GM19238 (cell line): ENCODE results near the gene NBEA.

Source experiments
- DNase-seq: peaks from one replicate; pipeline ENCODE4 v3.0.0; 2011; ENCODE audit warnings: low spot score; ENCODE audit not compliant: insufficient read length

Gene NBEA

DNA sequence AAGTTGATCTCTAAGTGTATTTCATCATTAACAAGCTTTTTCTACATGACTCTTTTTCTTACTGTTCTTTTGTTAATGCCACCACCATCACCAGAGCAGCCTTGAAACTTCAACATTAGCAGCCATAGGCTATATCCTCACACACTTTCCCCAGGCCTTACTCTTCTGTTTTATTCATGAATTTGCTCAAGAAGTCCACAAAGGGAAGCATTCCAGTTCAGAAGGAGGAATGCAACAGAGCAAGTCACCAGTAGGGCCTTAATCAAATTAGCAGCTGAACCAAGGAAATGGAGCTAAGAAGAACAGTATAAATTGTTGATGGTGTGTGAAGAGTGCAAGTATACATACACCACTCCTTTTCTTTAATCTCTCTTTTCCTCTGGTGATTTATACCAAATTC, 223.1 kb downstream of the NBEA start:
- no peak for DNase-seq

DNA sequence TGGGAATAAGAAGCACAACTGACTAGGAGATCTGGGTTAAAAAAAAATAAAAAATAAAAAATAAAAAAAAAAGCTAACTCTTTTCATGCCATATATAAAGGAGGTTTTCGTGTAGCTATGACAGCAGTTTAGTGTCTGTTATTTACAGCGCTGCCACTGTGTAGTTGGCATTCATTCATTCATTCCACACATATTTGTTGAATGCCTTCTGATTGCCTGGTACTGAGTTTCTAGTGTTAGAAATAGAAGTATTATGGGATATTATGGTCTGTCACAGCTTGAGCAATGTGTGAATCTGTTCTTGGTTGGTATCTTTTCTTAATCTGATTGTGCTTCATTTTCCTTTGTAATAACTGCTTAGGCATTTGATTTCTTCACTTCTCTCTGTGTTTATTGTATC, 237.4 kb downstream of the NBEA start:
- no peak for DNase-seq

DNA sequence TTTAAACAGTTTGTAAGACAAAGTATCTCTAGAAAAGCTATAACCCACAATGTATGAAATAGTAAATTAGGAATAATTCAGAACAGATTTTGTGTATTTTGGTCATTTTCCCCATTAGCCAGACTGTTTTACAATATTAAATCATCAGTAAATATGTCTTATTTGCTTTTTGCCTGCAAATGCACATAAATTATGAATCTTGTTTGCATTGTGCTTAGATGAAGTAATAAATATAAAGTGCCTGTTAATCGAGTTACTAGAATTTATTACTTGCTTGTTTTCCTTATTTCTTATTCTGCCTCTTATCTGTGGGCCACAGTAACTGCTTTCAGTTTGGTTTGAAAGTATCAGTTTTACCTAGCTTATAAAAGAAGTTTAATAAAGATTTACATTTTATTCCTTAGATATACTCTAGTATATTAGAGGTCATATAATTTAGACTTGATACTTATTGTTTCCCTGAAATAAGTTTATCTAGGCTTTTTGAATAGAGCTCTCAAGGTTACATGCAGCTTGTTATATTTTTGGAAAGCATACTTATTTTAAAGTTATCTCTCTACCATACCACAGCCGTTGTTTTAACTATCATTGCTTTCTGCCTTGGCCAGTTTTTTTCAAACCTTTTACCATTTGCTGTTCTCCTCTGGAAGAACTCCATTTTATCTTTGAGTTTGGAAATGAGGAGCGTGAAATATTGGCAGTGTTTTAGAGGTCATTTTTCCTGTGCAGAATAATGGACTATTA, 238.0 kb downstream of the NBEA start:
- no peak for DNase-seq

DNA sequence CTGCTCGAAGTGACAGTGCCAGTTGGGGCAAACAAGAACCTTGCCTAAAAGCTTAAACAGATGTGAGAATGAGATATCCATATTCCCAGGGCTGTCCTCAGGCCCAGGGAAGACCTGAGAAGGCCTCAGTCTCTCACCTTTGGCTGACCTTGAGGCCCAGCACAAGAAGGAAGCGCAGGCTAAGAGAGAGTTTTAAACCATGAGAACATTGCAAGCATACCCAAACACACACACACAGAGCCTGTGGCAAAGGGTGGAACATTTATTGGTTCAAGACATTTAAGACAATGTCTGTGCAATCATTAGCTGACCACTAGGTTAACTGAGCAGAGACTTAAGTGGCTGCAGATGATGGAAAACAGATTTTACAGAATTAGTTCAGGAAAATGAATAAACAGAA, 248.2 kb downstream of the NBEA start:
- DNase-seq: no peak

DNA sequence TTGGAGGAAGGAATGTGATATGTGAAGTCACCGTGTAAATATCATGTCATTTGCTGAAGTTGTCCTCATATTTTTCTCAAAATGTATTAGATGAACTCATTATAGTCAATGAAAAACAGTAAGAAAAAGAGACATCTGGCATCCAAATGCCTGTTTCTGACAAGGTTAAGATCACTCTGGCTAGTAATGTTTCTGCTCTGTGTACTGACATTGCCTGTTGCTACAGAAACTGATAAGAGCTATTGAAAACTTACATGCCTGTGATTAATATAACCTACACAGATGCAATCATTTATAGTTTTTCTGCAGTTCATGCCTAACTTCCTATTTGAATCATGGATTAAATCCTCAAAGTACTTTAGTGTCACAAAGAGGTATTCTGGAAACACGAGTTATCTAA, 249.8 kb downstream of the NBEA start:
- DNase-seq: no peak

DNA sequence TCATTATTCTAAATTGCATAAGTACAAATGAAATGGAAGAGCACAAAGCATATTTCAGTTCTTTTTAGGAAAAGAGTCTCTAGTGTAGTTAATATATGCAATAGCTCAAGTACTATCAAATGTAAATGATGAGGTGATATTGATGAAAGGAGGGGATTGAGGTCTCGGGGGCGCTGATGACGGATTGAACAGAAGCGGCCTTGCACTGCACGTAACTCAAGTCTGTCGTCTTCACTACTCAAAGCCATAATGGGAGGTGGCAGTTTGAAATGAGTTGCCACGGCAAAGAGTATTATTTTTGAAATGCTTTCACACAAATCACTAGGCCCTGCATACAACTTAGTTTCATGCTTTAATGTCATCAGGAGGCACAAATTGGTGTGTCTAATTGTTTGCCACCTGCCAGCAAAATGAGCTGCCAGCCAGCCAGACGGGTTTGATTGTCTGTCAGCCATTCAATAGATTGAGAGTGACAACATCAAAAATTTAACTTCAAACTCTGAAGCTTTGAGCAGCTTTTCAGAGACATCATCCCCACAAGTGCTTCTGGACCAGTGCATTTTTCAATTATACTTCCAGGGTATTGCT, 256.6 kb downstream of the NBEA start:
- DNase-seq: no peak

DNA sequence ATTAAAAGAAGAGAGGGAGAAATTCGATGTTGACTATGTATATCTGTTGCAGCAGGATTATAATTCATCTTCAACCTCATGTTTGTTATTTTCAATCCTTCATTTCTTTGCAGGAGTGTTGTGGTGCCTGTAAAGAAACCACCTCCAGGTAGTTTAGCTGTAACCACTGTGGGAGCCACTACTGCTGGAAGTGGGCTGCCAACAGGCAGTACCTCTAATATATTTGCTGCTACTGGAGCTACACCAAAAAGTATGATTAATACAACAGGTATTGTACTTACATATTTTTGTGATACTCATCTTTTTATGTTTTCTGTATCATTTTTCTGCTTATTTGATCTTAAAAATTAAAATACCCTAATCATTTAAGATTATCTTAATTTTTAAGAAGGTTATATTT, 266.5 kb downstream of the NBEA start:
- DNase-seq: no peak

DNA sequence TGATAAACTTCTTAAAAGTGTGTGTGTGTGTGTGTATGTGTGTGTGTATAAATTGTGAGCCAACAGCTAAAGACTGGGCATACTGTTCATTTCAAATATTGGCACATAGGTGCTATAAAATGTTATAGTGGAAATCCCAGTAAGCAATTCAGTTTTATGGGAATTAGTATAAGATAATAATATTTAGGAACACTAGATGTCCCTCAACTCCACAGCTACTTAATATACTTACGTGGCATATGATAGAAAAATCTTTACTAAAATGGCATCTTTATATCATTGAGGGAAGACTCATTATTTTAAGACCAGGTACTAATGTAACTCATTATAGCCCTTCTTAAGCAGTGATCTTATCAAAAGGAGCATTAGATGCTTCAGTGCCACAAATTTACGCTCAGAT, 268.2 kb downstream of the NBEA start:
- DNase-seq: no peak

DNA sequence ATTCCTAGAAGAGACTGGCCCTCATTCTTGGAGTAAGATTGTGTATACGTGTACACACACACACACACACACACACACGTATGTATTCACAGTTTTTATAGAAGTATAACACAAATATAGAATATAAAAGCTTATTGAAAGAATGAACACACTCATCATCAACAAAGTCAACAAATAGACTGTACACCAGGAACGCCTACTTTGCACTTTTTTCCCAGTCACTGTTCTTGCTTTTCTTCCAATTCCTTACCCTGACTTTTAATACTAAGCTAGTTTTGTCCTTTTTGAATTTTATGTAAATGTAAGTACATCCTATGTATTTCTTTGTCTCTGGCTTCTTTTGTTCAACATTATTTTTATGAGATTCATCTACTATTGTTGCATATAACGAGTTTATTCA, 269.9 kb downstream of the NBEA start:
- DNase-seq: no peak

DNA sequence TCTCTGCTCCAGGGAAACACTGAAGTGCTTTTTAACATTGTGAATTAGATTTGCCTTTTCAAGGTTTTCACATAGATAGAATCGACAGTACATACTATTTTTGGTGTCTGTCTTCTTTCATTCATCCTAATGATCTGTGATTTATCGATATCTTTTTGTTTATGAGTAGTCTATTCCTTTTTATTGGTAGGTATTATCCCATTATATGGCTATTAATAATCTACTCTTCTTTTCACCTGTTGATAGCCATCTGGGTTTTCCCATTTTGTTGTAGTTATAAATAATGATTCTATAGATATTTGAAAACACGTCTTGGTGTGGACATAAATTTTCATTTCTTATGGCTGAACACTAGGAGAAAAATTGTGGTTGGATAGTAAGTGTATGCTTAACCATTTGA, 271.8 kb downstream of the NBEA start:
- DNase-seq: no peak

DNA sequence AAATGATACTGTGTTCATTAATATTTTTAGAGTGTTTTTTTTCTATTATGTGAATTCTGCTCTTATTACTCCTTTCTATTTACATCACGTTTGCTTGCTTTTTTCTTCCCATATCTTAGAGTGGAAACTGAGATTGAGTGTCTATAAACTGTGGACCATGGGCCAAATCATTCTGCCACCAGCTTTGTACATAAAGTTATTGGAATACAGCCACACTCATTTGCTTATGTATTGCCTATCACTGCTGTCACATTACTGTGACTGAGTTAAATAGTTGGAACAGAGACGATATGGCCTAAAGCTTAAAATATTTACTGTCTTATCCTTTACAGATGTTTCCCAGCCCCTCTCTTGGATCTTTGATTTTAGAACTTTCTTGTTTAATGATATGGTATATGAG, 274.1 kb downstream of the NBEA start:
- no peak for DNase-seq

DNA sequence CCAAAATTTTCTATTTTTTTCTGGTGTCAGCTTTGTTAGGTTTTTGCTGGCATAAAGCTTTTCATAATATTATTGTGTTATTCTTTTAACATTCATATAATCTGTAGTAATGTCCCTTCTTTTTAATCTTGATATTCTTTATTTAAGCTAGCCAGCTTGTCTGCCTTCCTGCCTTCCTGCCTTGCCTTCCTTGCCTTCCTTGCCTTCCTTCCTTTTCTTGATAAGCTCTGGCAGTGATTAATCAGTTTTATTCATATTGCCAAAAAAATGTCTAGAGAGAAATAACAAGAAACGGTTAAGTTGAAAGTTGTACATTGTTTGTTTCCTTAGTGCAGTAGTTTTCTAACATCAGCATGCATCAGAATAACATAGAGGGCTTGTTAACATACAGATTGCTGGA, 277.0 kb downstream of the NBEA start:
- DNase-seq: no peak

DNA sequence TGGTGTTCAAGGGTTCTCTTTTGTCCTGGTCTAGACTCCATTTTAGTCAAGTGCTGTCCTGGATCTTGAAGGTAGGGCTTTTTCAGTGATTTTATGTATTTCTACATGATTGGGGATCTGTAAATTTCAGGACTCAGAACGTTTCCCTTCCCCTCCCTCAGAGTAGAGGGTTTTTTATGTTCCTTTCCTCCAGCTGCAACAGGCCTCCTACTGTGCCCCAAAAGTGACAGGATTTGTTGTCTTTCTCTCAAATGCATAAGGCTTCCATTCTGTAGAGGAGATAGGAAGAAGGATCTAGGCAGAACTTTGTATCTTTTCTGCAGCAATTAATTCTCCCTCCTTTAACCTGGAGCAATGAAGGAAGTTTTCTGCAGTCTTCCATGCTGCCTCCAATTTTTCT, 283.1 kb downstream of the NBEA start:
- DNase-seq: no peak

DNA sequence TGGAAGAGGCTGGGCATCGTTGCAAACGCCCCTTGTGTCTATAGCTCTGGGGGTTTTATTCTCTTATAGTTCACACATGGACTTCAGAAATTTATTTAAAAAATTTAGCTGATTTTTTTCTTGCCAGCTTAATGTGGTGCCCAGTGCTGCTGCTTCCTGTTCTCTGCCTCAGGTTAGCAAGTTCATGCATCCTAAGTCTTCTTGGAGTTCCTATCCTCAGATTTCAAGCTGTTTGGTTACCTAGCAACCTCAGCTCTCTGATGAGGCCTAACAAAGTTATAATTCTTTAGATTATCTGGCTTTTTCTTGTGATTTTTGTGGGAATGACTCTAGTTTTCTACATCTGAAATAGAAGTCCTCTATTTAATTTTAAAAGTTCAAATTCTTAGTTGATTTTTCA, 283.5 kb downstream of the NBEA start:
- no peak for DNase-seq

DNA sequence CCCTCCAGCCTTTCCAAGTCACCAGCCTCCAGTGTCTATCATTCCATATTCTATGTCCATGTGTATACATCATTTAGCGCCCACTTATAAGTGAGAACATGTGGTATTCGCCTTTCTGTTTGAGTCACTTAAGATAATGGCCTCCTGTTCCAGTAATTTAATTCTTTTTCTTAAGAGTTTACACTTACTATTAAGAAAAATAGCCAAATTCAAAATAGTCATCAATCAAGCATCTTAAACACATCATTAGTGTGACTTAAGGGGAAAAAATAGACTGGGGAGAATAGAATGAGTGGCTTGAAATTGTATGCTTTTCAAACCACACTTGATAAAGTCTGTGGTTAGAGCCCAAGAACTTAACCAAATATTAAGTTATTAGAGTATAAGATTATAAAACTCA, 286.5 kb downstream of the NBEA start:
- no peak for DNase-seq

DNA sequence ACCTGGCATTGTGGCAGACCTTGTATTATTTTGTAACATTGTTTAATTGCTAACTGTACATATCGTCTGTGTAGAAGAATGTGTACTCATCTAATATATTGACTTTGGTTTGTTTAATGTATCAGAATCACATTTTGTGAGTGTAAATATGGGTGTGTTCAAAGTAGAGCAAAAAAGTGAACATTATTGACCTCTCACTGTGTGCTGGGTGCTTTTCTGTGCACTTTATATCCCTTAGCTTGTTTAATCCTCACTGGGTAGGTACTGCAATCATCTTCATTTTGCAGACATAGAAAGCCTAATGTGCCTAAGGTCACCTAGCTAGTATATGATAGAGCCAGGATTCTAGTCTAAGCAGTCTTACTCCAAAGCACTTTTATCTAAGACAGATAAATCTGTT, 289.4 kb downstream of the NBEA start:
- no peak for DNase-seq

DNA sequence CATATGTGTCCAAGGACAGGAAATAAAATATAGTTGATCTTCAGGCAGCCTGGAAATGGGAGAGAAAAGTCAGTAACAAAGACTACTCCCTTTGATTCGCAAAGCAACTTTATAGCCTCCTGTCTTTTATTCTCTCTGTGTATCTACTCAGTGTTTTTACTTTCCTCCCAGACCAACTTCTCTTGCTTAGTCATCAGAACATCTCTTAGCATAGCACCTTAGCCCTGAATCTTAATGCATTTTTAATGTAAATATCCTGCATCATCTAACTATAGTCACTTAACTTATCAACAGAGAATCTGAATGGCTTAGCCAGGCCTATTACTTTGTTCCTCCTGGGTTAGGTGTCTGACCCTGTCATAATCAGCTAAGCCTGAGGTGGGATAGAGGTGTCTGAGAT, 296.2 kb downstream of the NBEA start:
- DNase-seq: no peak

DNA sequence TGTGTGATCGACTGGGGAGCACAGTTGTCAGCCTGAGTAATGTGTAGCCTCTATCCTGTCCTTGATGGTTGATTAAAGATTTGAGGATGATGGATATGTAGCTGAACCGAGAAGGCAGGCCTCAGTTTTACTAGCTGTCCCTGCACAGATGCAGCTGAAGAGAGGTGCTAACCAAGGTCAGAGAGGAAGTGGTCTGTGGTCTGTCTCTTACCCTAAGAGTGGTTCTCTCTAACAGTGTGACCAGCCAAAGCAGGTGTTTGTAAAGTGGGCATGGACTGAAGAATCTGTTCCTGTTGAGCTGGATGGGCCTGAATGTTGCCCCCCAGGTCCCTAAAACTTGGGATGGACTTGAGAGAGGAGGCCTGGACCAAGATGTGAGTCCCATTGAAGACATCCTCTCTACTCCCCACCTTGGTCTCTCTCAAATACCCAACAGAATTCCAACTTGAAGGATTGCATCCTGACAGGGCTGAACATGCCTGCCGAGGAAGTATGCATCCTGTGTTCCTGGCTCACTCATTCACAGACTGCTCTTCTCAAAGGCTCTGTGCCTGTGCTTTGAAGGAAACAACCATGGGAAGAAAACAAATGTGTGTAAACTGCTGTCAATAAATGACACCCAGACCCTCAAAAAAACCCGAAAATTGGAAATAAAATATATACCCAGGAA, 310.6 kb downstream of the NBEA start:
- DNase-seq: no peak

DNA sequence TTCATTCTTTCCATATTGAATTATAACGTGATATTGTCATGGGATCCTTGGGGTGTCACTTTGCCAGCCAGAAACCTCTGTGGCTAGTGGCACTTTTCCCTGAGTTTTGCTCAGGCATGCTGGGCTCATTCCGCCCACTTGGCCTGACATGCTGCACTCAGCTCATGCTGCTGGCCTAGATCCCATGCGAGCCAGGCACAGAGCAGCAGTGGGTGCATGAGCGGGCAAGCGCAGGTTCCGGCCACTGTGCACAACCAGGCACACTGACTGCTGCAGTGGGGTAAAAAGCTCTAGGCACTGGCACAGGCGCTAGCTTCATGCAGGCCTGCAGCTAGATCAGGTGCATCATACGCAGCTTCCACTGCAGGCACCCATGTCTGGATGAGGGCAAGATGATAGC, 313.2 kb downstream of the NBEA start:
- no peak for DNase-seq

DNA sequence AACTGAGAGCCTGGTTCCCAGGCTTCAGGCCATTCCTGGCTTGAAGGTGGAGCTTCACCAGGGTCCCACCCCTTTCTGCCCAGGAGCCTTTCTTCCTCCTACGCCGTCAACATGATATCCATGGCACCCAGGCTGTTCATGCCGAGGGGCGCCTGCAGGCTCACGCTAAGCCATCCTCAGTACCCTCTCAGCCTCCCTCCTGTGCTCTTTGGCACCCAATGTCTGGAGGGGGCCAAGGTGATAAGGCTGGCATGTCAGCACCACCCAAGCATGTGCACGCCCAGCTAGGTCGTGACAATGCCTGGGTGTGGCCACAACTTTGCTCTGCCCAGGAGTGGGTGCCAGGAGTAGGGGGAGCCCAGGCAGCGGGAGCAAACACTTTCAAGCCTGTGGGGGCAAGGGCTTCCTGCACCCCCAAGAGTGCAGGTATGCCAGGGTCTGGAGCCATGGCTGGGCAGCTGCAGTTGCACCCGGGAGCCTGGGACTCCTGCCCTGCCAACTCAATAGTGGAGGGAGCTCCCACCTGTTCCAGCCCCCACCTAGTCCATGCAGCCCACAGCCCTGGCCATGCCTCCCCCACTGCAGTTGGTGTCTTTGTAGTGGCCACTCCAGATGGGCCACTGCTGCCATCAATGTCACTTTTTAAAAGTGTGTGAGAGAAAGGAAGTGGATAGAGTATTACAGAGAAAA, 314.5 kb downstream of the NBEA start:
- no peak for DNase-seq

DNA sequence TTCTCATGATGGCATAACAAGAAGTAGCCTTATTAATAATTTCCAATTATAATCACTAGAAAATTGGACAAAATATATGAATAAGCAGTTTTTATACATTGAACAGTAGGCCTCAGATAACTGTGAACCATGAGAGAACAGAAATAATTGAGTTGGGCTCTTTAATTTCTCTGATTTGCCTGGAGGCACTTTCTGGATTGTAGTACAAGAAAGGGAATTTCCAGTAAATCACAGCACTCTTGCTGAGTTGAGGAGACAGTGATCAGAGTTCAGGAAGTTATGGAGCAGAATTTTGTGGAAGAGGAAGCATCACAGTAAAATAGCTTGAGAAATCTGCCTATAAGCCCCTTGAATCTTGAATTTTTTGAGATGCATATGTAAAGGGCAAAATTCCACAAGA, 318.2 kb downstream of the NBEA start:
- no peak for DNase-seq

DNA sequence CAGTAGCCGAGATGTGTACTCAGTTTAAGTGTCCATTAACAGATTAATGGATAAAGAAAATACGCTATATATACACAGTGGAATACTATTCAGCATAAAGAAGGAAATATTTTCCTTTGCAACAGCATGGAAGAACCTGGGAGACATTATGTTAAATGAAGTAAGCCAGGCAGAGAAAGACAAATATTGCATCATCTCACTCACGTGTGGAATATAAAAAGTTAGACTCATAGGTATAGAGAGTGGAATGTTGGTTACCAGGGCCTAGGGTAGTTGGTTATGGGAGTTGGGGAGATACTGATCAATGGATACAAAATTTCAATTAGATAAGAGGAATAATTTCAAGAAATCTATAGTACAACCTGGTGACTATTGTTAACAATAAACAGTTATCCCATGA, 324.3 kb downstream of the NBEA start:
- DNase-seq: no peak
